ENCODE results near the gene OTUB1. TPM values are rescaled to one million over a fixed set of nuclear protein-coding genes. Genes with fewer than 3 reads are reported as not detected.

Gene OTUB1
- total and polyA plus RNA-seq, 2 of the 13 experiments (the other 11 are each of a cell fraction or from before 2014, with no cell fraction given) = 58.8 to 130 TPM

DNA sequence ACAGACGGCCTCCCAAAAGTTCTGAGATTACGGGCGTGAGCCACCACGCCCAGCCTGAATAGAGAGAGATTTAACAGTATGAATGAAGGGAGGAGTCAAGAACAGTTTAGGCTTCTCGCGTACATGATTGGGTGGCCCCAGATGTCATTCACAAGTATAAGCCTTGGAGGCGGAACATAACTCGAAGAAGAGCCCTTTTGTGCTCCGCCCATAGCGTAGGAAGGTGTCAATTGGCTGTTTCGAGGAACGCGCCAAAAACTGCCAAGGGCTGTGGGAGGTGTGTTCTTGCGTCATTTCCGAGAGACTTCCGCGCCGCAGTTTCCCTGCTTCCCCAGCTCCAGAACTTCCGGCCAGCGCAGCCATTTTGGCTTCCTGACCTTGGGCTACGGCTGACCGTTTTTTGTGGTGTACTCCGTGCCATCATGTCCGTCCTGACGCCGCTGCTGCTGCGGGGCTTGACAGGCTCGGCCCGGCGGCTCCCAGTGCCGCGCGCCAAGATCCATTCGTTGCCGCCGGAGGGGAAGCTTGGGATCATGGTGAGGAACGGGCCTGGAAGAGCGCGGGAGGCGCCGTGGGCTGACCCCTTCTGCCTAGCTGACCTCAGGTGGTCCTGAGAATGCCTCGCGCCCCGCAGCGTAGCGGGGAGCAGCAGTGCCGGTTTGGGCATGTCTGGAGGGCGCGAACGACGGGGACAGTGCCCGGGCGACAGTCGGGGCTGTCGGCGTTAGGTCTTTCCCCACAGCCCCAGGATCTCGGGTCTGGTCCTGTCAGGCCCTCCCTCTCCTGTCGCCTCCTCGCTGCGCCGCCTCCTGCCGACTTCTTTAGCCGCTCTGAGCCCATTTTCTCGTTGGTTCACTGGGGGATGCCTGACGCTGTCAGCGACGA is 11.7 kb upstream of the OTUB1 start, which contains the start of gene COX8A (continued):
- TF ChIP-seq JUND (CRISPR knock-in tag; IDR thresholded peaks at IDR 0.05) (0 out of 2 replicates have a peak, but pooled peaks have one; percentile 43), NR2F2 (IDR thresholded peaks at IDR 0.05; ENCODE audit: borderline replicate concordance, low read depth) (no peak; the same call in 1 of the 2 replicates), HMG20B (CRISPR knock-in tag; conservative IDR thresholded peaks at IDR 0.05) (no peak), DNMT3B (CRISPR knock-in tag; conservative IDR thresholded peaks at IDR 0.05) (no peak), CHCHD3 (CRISPR knock-in tag; IDR thresholded peaks at IDR 0.05) (0 out of 2 replicates have a peak, but pooled peaks have one; percentile 67), KDM5A (IDR thresholded peaks at IDR 0.05; ENCODE audit: borderline replicate concordance, low read length) (peak; percentile 53; the same call in 1 of the 2 replicates), HOXA5 (CRISPR knock-in tag; IDR thresholded peaks at IDR 0.05) (peak; percentile 56), ARNT (IDR thresholded peaks at IDR 0.05) (no peak), ZNF335 (CRISPR knock-in tag; IDR thresholded peaks at IDR 0.05) (peak; percentile 36; the same call in 1 of the 2 replicates), MTA3 (CRISPR knock-in tag; IDR thresholded peaks at IDR 0.05) (no peak), IKZF1 (IDR thresholded peaks at IDR 0.05) (no peak), ZNF556 (CRISPR knock-in tag; IDR thresholded peaks at IDR 0.05; ENCODE audit: borderline replicate concordance) (no peak; the same call in 1 of the 2 replicates), EED (CRISPR knock-in tag; IDR thresholded peaks at IDR 0.05) (peak; percentile 63; the same call in 1 of the 2 replicates), SMYD3 (CRISPR knock-in tag; IDR thresholded peaks at IDR 0.05) (no peak), NFYC (CRISPR knock-in tag; IDR thresholded peaks at IDR 0.05) (peak; percentile 92), NR2F1 (CRISPR knock-in tag; IDR thresholded peaks at IDR 0.05) (peak; percentile 49 to 50; a peak in 2 of 4 replicates), HOXD1 (CRISPR knock-in tag; IDR thresholded peaks at IDR 0.05) (no peak; the same call in 1 of the 2 replicates), SP140L (CRISPR knock-in tag; IDR thresholded peaks at IDR 0.05; ENCODE audit: borderline replicate concordance) (no peak), TSC22D2 (CRISPR knock-in tag; IDR thresholded peaks at IDR 0.05; ENCODE audit: borderline replicate concordance) (no peak), AHR (CRISPR knock-in tag; IDR thresholded peaks at IDR 0.05) (peak; percentile 63; the same call in 1 of the 2 replicates)
- TF ChIP-seq, protein P1, sequence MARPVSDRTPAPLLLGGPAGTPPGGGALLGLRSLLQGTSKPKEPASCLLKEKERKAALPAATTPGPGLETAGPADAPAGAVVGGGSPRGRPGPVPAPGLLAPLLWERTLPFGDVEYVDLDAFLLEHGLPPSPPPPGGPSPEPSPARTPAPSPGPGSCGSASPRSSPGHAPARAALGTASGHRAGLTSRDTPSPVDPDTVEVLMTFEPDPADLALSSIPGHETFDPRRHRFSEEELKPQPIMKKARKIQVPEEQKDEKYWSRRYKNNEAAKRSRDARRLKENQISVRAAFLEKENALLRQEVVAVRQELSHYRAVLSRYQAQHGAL (CRISPR knock-in tag; IDR thresholded peaks at IDR 0.05; ENCODE audit: not compliant biosample characterization) = no peak
- TF ChIP-seq, protein P2, sequence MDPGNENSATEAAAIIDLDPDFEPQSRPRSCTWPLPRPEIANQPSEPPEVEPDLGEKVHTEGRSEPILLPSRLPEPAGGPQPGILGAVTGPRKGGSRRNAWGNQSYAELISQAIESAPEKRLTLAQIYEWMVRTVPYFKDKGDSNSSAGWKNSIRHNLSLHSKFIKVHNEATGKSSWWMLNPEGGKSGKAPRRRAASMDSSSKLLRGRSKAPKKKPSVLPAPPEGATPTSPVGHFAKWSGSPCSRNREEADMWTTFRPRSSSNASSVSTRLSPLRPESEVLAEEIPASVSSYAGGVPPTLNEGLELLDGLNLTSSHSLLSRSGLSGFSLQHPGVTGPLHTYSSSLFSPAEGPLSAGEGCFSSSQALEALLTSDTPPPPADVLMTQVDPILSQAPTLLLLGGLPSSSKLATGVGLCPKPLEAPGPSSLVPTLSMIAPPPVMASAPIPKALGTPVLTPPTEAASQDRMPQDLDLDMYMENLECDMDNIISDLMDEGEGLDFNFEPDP (CRISPR knock-in tag; conservative IDR thresholded peaks at IDR 0.05) = 0 out of 2 replicates have a peak, but pooled peaks have one; percentile 65
- TF ChIP-seq, protein P3, sequence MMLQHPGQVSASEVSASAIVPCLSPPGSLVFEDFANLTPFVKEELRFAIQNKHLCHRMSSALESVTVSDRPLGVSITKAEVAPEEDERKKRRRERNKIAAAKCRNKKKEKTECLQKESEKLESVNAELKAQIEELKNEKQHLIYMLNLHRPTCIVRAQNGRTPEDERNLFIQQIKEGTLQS (CRISPR knock-in tag; IDR thresholded peaks at IDR 0.05) = no peak
- TF ChIP-seq, protein P4, sequence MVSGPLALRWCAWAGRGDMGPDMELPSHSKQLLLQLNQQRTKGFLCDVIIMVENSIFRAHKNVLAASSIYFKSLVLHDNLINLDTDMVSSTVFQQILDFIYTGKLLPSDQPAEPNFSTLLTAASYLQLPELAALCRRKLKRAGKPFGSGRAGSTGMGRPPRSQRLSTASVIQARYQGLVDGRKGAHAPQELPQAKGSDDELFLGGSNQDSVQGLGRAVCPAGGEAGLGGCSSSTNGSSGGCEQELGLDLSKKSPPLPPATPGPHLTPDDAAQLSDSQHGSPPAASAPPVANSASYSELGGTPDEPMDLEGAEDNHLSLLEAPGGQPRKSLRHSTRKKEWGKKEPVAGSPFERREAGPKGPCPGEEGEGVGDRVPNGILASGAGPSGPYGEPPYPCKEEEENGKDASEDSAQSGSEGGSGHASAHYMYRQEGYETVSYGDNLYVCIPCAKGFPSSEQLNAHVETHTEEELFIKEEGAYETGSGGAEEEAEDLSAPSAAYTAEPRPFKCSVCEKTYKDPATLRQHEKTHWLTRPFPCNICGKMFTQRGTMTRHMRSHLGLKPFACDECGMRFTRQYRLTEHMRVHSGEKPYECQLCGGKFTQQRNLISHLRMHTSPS (CRISPR knock-in tag; IDR thresholded peaks at IDR 0.05; ENCODE audit: low read depth) = no peak
- TF ChIP-seq, protein P5, sequence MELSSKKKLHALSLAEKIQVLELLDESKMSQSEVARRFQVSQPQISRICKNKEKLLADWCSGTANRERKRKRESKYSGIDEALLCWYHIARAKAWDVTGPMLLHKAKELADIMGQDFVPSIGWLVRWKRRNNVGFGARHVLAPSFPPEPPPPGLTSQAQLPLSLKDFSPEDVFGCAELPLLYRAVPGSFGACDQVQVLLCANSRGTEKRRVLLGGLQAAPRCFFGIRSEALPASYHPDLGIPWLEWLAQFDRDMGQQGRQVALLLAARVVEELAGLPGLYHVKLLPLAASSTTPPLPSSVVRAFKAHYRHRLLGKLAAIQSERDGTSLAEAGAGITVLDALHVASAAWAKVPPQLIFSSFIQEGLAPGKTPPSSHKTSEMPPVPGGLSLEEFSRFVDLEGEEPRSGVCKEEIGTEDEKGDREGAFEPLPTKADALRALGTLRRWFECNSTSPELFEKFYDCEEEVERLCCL (CRISPR knock-in tag; IDR thresholded peaks at IDR 0.05; ENCODE audit: borderline replicate concordance) = no peak
